Caco-2 (cell line): ENCODE results near the gene NUP58. TPM values are rescaled to one million over a fixed set of nuclear protein-coding genes. Genes with fewer than 3 reads are reported as not detected.
A peak's percentile ranks its signal among the peaks of the same experiment; 100 is the strongest.

Experiments
- BruUV-seq: library from RNA; stranded (reverse); fragments of 400-500 nt; replicated peaks from 2 replicates; lab custom pipeline; 2021; lab: Mats Ljungman, UMichigan
- CTCF ChIA-PET: fragments of 300-600 bp; sonication (Branson Sonifier 250); formaldehyde crosslinking; loops from one replicate; lab custom pipeline; 2022; ENCODE audit warnings: antibody characterized with exemption; lab: Charles Lee
- POLR2A ChIA-PET: fragments of 300-600 bp; sonication (Branson Sonifier 250); formaldehyde crosslinking; loops from one replicate; lab custom pipeline; 2022; ENCODE audit warnings: antibody characterized with exemption; lab: Charles Lee
- DNase-seq, 2 experiments: peaks; one replicate each; pipeline versions ENCODE4 v3.0.0 to v3.0.0-alpha.2; 2020 to 2022
- H3K27me3 ChIP-seq: replicated peaks from 2 replicates; pipeline ENCODE4 v1.6.0; 2011; ENCODE audit warnings: low read length; ENCODE audit not compliant: control insufficient read depth, insufficient read depth
- H3K36me3 ChIP-seq: 2 replicates; pipeline ENCODE4 v1.5.1; 2011; ENCODE audit warnings: low read length; ENCODE audit not compliant: control insufficient read depth, insufficient read depth
- H3K4me1 ChIP-seq: fragments of 250-450 bp; sonication (Bioruptor Pico); 2 replicates; pipeline ENCODE4 v1.5.1; 2020; ENCODE audit warnings: mild to moderate bottlenecking
- H3K4me3 ChIP-seq: 2 replicates; pipeline ENCODE4 v1.5.1; 2011; ENCODE audit warnings: low read depth, mild to moderate bottlenecking, control low read depth, low read length
- H3K9me3 ChIP-seq: fragments of 250-450 bp; sonication (Bioruptor Pico); 2 replicates; pipeline ENCODE4 v1.5.1; 2020; ENCODE audit warnings: mild to moderate bottlenecking, moderate library complexity
- H3K27ac Mint-ChIP-seq: one replicate; pipeline ENCODE4 v1.8.0; 2022; ENCODE audit warnings: mixed read lengths; ENCODE audit not compliant: unreplicated experiment
- H3K27me3 Mint-ChIP-seq: one replicate; pipeline ENCODE4 v1.8.0; 2022; ENCODE audit warnings: mixed read lengths; ENCODE audit not compliant: insufficient read depth, unreplicated experiment
- H3K36me3 Mint-ChIP-seq: one replicate; pipeline ENCODE4 v1.8.0; 2022; ENCODE audit warnings: mild to moderate bottlenecking, mixed read lengths; ENCODE audit not compliant: insufficient read depth, unreplicated experiment
- H3K4me1 Mint-ChIP-seq: one replicate; pipeline ENCODE4 v1.8.0; 2022; ENCODE audit warnings: low read depth, mixed read lengths; ENCODE audit not compliant: unreplicated experiment
- H3K4me3 Mint-ChIP-seq: one replicate; pipeline ENCODE4 v1.8.0; 2022; ENCODE audit warnings: mild to moderate bottlenecking, moderate library complexity, mixed read lengths; ENCODE audit not compliant: unreplicated experiment
- H3K9me3 Mint-ChIP-seq: one replicate; pipeline ENCODE4 v1.8.0; 2022; ENCODE audit warnings: mixed read lengths; ENCODE audit not compliant: unreplicated experiment
- CTCF ChIP-seq, 2 experiments: fragments of 200-600 bp in 1 of 2; IDR thresholded peaks; 1 replicate in 1 of 2; 2 replicates in 1 of 2; pipeline versions ENCODE4 v1.5.1 to v1.8.0; 2011 to 2022; ENCODE audit warnings: antibody characterized with exemption in 1 of 2, control low read depth in 1 of 2, inconsistent platforms in 1 of 2, low read depth in 1 of 2, low read length in 1 of 2, mild to moderate bottlenecking in 1 of 2, moderate library complexity in 1 of 2; ENCODE audit not compliant: insufficient read depth in 1 of 2, severe bottlenecking in 1 of 2, unreplicated experiment in 1 of 2
- intact Hi-C: fragments of 100-400 bp; cut with micrococcal nuclease; formaldehyde crosslinking; loops from one replicate; pipeline ENCODE4 v1.10.0; 2022; ENCODE audit not compliant: unreplicated experiment
- total RNA-seq: library from RNA; stranded (reverse); gene quantifications from 2 replicates; pipeline ENCODE4 v1.2.3, GENCODE V29; 2022

NUP58 gene
- total RNA-seq, 1 experiment from 2014 or later, result 66.4 TPM

GRCh38 chr13:25295228-25295627 is 6.2 kb upstream of the NUP58 start:
- H3K27me3 ChIP-seq, result no peaks in the 10 kb centered on the region; the same call in 1 of the 2 replicates
- H3K36me3 ChIP-seq, result no peaks in the 10 kb centered on the region
- Mint-ChIP-seq H3K27ac (no peak overlapping the region), H3K4me3 (no peak overlapping the region), H3K36me3 (no peaks in the 10 kb centered on the region), H3K4me1 (no peaks in the 10 kb centered on the region), H3K9me3 (no peaks in the 10 kb centered on the region), H3K27me3 (peaks cover 28% of the 10 kb centered on the region)
- ChIA-PET POLR2A (no interaction called here), CTCF (interaction anchor here (0.7 kb wide), 1 partner anchor 62 kb away, joined by 3 read pairs; no protein-coding TSS in a partner anchor)
- H3K4me3 ChIP-seq, result no peak overlapping the region
- no peak for DNase-seq
- TF ChIP-seq CTCF (IDR thresholded peaks at IDR 0.05; ENCODE audit: insufficient read depth in 1 of 2, low read depth in 1 of 2, low read length in 1 of 2, severe bottlenecking in 1 of 2, unreplicated experiment in 1 of 2), result no peak
- no peaks in the 10 kb centered on the region for H3K4me1 ChIP-seq
- BruUV-seq, result no TSS peak
- intact Hi-C loops, result no loop called here
- no peaks in the 10 kb centered on the region for H3K9me3 ChIP-seq

GRCh38 chr13:25295701-25296100 is 5.7 kb upstream of the NUP58 start:
- Histone ChIP-seq H3K4me1 (peaks cover under 1% of the 10 kb centered on the region; the same call in 1 of the 2 replicates), H3K27me3 (no peaks in the 10 kb centered on the region; the same call in 1 of the 2 replicates), H3K36me3 (no peaks in the 10 kb centered on the region), H3K9me3 (no peaks in the 10 kb centered on the region), H3K4me3 (no peak overlapping the region)
- TF ChIP-seq CTCF (IDR thresholded peaks at IDR 0.05; ENCODE audit: insufficient read depth in 1 of 2, low read depth in 1 of 2, low read length in 1 of 2, severe bottlenecking in 1 of 2, unreplicated experiment in 1 of 2), result no peak
- Mint-ChIP-seq H3K36me3 (no peaks in the 10 kb centered on the region), H3K9me3 (no peaks in the 10 kb centered on the region), H3K4me3 (no peak overlapping the region), H3K27me3 (peaks cover 25% of the 10 kb centered on the region), H3K27ac (no peak overlapping the region), H3K4me1 (no peaks in the 10 kb centered on the region)
- no peak for DNase-seq
- BruUV-seq, result no TSS peak
- intact Hi-C loops, result no loop called here
- ChIA-PET CTCF (interaction anchor here (0.7 kb wide), 1 partner anchor 62 kb away, joined by 3 read pairs; no protein-coding TSS in a partner anchor), POLR2A (no interaction called here)

GRCh38 chr13:25300861-25301346 is 521 bp upstream of the NUP58 start:
- Histone ChIP-seq H3K4me3 (peak overlapping the region; percentile 99), H3K36me3 (0 out of 2 replicates have a peak, but pooled peaks cover 1% of the 10 kb centered on the region), H3K9me3 (no peaks in the 10 kb centered on the region), H3K27me3 (no peaks in the 10 kb centered on the region; the same call in 1 of the 2 replicates), H3K4me1 (peaks cover 13% of the 10 kb centered on the region)
- H3K36me3 Mint-ChIP-seq, result peaks cover 35% of the 10 kb centered on the region
- ChIA-PET POLR2A (no interaction called here), CTCF (no interaction called here)
- H3K27me3 Mint-ChIP-seq, result peaks cover 8% of the 10 kb centered on the region
- H3K4me3 Mint-ChIP-seq, result peak overlapping the region; percentile 91
- no peaks in the 10 kb centered on the region for H3K9me3 Mint-ChIP-seq
- intact Hi-C loops, result no loop called here
- no peak for TF ChIP-seq CTCF (IDR thresholded peaks at IDR 0.05; ENCODE audit: insufficient read depth in 1 of 2, low read depth in 1 of 2, low read length in 1 of 2, severe bottlenecking in 1 of 2, unreplicated experiment in 1 of 2)
- peak overlapping the region; percentile 86 for H3K27ac Mint-ChIP-seq
- DNase-seq, result no peak
- H3K4me1 Mint-ChIP-seq, result peaks cover 23% of the 10 kb centered on the region
- no TSS peak for BruUV-seq
